ENCODE measurements around the gene PI4KB.

PI4KB gene

GRCh38 chr1:151314137-151314875 is 12.9 kb downstream of the PI4KB start:
- H3K9me3 Mint-ChIP-seq = no peaks in the 10 kb centered on the region
- H3K4me1 Mint-ChIP-seq = peaks cover 46% of the 10 kb centered on the region
- DNase-seq (ENCODE audit: low spot score in 2 of 2) (no peak), ATAC-seq (replicated peaks; ENCODE audit: extremely low read depth, poor library complexity, severe bottlenecking) (no peak)
- no peak overlapping the region for H3K4me3 Mint-ChIP-seq
- H3K36me3 Mint-ChIP-seq (ENCODE audit: insufficient read depth) = peaks cover 39% of the 10 kb centered on the region
- peak overlapping the region; percentile 7 for H3K27ac Mint-ChIP-seq (ENCODE audit: low read depth)
- no peaks in the 10 kb centered on the region for H3K27me3 Mint-ChIP-seq

DNA sequence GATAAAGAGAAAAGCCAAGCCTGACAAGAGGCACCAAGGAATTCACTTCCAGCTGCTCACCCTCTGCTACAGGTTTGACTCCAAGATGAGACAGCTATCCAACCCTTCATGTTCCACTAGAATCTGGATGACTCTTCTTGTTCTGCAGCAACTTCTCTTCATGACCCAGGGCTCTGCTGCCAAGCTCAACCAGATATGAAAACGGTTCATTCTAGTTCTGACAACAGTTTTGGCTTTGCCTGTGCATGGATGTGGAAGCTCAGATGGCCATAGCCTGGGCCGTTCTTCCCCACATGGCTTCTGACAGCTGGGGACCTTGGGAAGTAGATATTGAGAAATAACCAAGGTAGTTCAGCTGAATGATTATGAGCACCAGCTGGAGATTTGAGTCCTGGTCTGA is 13.7 kb downstream of the PI4KB start:
- ATAC-seq (replicated peaks; ENCODE audit: extremely low read depth, poor library complexity, severe bottlenecking) (no peak), DNase-seq (ENCODE audit: low spot score in 2 of 2) (no peak)
- H3K27ac Mint-ChIP-seq (ENCODE audit: low read depth) = no peak overlapping the region
- peaks cover 52% of the 10 kb centered on the region for H3K4me1 Mint-ChIP-seq
- H3K9me3 Mint-ChIP-seq = no peaks in the 10 kb centered on the region
- H3K4me3 Mint-ChIP-seq = no peak overlapping the region
- peaks cover 37% of the 10 kb centered on the region for H3K36me3 Mint-ChIP-seq (ENCODE audit: insufficient read depth)
- no peaks in the 10 kb centered on the region for H3K27me3 Mint-ChIP-seq

DNA sequence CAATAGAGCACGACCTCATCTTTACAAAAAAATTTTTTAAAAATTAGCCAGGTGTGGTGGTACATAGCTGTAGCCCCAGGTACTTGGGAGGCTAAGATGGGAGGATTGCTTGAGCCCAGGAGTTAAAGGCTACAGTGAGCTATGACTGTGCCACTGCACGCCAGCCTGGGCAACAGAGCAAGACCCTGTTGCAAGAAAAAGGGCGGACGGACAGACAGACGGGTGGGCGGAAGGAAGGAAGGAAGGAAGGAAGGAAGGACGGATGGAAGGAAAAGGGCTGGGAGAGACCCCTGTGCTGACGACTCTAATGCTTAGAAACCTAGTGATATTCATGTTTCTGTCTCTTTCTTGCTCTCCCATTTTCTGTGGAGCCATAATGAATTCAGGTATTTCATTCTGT is 14.4 kb downstream of the PI4KB start:
- peaks cover 36% of the 10 kb centered on the region for H3K36me3 Mint-ChIP-seq (ENCODE audit: insufficient read depth)
- DNase-seq (ENCODE audit: low spot score in 2 of 2) (no peak), ATAC-seq (replicated peaks; ENCODE audit: extremely low read depth, poor library complexity, severe bottlenecking) (no peak)
- no peaks in the 10 kb centered on the region for H3K9me3 Mint-ChIP-seq
- no peak overlapping the region for H3K4me3 Mint-ChIP-seq
- H3K27ac Mint-ChIP-seq (ENCODE audit: low read depth) = no peak overlapping the region
- H3K4me1 Mint-ChIP-seq = peaks cover 52% of the 10 kb centered on the region
- no peaks in the 10 kb centered on the region for H3K27me3 Mint-ChIP-seq

GRCh38 chr1:151312411-151312810 is 14.8 kb downstream of the PI4KB start:
- Mint-ChIP-seq H3K27me3 (no peaks in the 10 kb centered on the region), H3K4me1 (peaks cover 47% of the 10 kb centered on the region), H3K27ac (ENCODE audit: low read depth) (peak overlapping the region; percentile 81), H3K36me3 (ENCODE audit: insufficient read depth) (peaks cover 35% of the 10 kb centered on the region), H3K9me3 (no peaks in the 10 kb centered on the region), H3K4me3 (no peak overlapping the region)
- ATAC-seq (replicated peaks; ENCODE audit: extremely low read depth, poor library complexity, severe bottlenecking) (no peak), DNase-seq (ENCODE audit: low spot score in 2 of 2) (no peak)

- peaks cover 37% of the 10 kb centered on the region for H3K36me3 Mint-ChIP-seq (ENCODE audit: insufficient read depth)
- peaks cover 46% of the 10 kb centered on the region for H3K4me1 Mint-ChIP-seq
- no peak overlapping the region for H3K4me3 Mint-ChIP-seq
- no peaks in the 10 kb centered on the region for H3K9me3 Mint-ChIP-seq
- ATAC-seq (replicated peaks; ENCODE audit: extremely low read depth, poor library complexity, severe bottlenecking) (peak; percentile 92), DNase-seq (ENCODE audit: low spot score in 2 of 2) (peak in 1 of 2 donors; percentile 22)
- peak overlapping the region; percentile 81 for H3K27ac Mint-ChIP-seq (ENCODE audit: low read depth)
- H3K27me3 Mint-ChIP-seq = no peaks in the 10 kb centered on the region
Measured at GRCh38 chr1:151311589-151312331, 15.5 kb downstream of the PI4KB start.

DNA sequence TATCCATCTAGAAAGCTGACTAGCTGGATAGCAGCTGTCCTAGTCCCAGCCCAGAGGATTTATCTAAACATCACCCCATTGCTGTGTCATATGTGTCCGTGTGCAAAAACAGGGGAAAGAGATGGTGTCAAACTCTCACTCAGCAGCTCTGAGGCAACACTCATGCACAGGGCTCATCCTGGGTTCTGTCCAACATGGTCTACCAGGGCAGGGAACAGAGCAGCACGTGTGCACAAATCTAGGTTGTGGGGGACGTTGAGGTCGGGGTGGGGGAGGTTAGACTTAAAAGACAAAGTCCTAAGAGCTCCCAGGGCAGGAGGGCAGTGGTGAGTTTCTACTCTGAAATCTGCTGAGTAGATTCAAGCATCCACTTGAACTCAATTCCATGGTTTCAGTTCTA is 16.2 kb downstream of the PI4KB start:
- Mint-ChIP-seq H3K27ac (ENCODE audit: low read depth) (peak overlapping the region; percentile 81), H3K36me3 (ENCODE audit: insufficient read depth) (peaks cover 38% of the 10 kb centered on the region), H3K27me3 (no peaks in the 10 kb centered on the region), H3K4me3 (no peak overlapping the region), H3K4me1 (peaks cover 46% of the 10 kb centered on the region), H3K9me3 (no peaks in the 10 kb centered on the region)
- DNase-seq (ENCODE audit: low spot score in 2 of 2) (no peak), ATAC-seq (replicated peaks; ENCODE audit: extremely low read depth, poor library complexity, severe bottlenecking) (no peak)

GRCh38 chr1:151309811-151310323 is 17.3 kb downstream of the PI4KB start:
- peaks cover 44% of the 10 kb centered on the region for H3K36me3 Mint-ChIP-seq (ENCODE audit: insufficient read depth)
- ATAC-seq (replicated peaks; ENCODE audit: extremely low read depth, poor library complexity, severe bottlenecking) (no peak), DNase-seq (ENCODE audit: low spot score in 2 of 2) (no peak)
- H3K4me1 Mint-ChIP-seq = peaks cover 42% of the 10 kb centered on the region
- no peak overlapping the region for H3K4me3 Mint-ChIP-seq
- H3K27me3 Mint-ChIP-seq = no peaks in the 10 kb centered on the region
- H3K9me3 Mint-ChIP-seq = no peaks in the 10 kb centered on the region
- H3K27ac Mint-ChIP-seq (ENCODE audit: low read depth) = peak overlapping the region; percentile 85

DNA sequence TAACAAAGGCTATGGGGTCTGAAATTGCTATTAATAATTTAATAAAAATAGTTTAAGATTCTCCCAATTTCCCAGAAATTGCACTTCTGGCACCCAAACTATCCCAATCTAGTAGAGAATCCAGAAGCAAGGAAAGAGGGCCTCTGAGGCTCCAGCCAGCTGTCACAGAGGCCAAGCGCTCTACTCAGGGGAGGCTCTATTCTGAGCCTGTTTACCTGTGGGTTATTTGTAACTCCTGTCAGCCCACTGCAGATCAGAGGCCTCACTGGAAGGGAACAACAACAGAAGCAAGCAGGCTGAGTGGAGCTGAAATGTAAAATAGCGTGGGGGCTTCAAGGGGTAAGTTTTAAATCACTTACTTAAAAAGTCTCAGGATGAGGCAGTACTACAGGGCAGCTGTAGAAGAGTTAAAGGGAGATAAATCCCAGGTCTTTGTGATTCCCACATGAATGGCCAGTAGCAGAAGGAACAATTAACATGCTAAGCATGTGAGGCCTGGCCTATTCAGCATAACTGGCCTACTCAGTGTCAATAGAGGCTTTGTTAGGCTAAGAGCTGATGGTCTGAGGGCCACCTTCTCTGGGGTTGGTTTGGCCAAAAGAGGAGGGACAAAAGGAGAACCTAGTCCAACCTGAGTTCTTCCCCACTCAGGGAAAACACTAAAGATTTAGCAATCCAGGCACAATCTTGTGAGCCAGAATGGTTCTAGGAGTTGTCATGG is 32.3 kb downstream of the PI4KB start:
- Mint-ChIP-seq H3K4me3 (no peak overlapping the region), H3K9me3 (no peaks in the 10 kb centered on the region), H3K27ac (ENCODE audit: low read depth) (no peak overlapping the region), H3K36me3 (ENCODE audit: insufficient read depth) (peaks cover 56% of the 10 kb centered on the region), H3K4me1 (no peaks in the 10 kb centered on the region), H3K27me3 (no peaks in the 10 kb centered on the region)
- no peak for ATAC-seq (replicated peaks; ENCODE audit: extremely low read depth, poor library complexity, severe bottlenecking)
- DNase-seq (ENCODE audit: low spot score in 2 of 2) = no peak

- H3K27me3 Mint-ChIP-seq = no peaks in the 10 kb centered on the region
- no peak overlapping the region for H3K4me3 Mint-ChIP-seq
- ATAC-seq (replicated peaks; ENCODE audit: extremely low read depth, poor library complexity, severe bottlenecking) (no peak), DNase-seq (ENCODE audit: low spot score in 2 of 2) (no peak)
- peak overlapping the region; percentile 14 for H3K27ac Mint-ChIP-seq (ENCODE audit: low read depth)
- peaks cover 15% of the 10 kb centered on the region for H3K4me1 Mint-ChIP-seq
- peaks cover 51% of the 10 kb centered on the region for H3K36me3 Mint-ChIP-seq (ENCODE audit: insufficient read depth)
- no peaks in the 10 kb centered on the region for H3K9me3 Mint-ChIP-seq
Measured at GRCh38 chr1:151293093-151293492, 34.1 kb downstream of the PI4KB start.

GRCh38 chr1:151292207-151293030 is 34.8 kb downstream of the PI4KB start:
- no peak overlapping the region for H3K4me3 Mint-ChIP-seq
- no peak overlapping the region for H3K27ac Mint-ChIP-seq (ENCODE audit: low read depth)
- peaks cover 16% of the 10 kb centered on the region for H3K4me1 Mint-ChIP-seq
- no peaks in the 10 kb centered on the region for H3K27me3 Mint-ChIP-seq
- H3K9me3 Mint-ChIP-seq = no peaks in the 10 kb centered on the region
- no peak for ATAC-seq (replicated peaks; ENCODE audit: extremely low read depth, poor library complexity, severe bottlenecking)
- H3K36me3 Mint-ChIP-seq (ENCODE audit: insufficient read depth) = peaks cover 44% of the 10 kb centered on the region
- no peak for DNase-seq (ENCODE audit: low spot score in 2 of 2)

DNA sequence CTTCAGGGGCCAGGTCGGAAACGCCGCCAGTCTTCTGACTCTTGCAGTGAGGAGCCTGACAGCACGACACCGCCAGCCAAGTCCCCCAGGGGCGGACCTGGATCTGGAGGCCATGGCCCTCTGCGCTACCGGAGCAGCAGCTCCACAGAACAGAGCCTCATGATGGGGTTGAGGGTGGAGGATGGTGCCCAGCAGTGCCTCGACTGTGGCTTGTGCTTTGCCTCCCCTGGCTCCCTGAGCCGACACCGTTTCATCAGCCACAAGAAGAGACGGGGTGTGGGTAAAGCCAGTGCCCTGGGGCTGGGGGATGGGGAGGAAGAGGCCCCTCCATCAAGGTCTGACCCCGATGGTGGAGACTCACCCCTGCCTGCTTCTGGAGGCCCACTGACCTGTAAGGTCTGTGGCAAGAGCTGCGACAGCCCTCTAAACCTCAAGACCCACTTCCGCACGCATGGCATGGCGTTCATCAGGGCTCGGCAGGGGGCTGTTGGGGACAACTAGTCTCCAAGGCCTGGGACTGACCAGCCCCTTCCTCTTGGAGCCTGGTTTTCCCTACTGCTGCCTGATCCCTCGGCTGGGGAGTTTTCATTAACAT is 36.4 kb downstream of the PI4KB start:
- ATAC-seq (replicated peaks; ENCODE audit: extremely low read depth, poor library complexity, severe bottlenecking) = no peak
- DNase-seq (ENCODE audit: low spot score in 2 of 2) = no peak
- Mint-ChIP-seq H3K4me3 (no peak overlapping the region), H3K4me1 (peaks cover 20% of the 10 kb centered on the region), H3K27me3 (no peaks in the 10 kb centered on the region), H3K9me3 (no peaks in the 10 kb centered on the region), H3K36me3 (ENCODE audit: insufficient read depth) (peaks cover 40% of the 10 kb centered on the region), H3K27ac (ENCODE audit: low read depth) (peak overlapping the region; percentile 73)

Measured in central memory CD8-positive, alpha-beta T cell (primary cell).